Forelimb muscle (tissue), 1 donor: Measurements from ENCODE around the gene DDX41. TPM values are rescaled to one million over a fixed set of nuclear protein-coding genes. Genes with fewer than 3 reads are reported as not detected.
"Not testable (repeated sequence)": the region's sequence is repeated elsewhere in the genome, so short reads cannot be mapped to it uniquely, and the experiment has no call there.

ENCODE experiments used
- DNase-seq: peaks from one replicate; pipeline ENCODE4 v3.0.0-alpha.2; 2013; ENCODE audit warnings: low read depth
- polyA plus RNA-seq: library from polyadenylated mRNA; unstranded; fragments of 120-200 nt; gene quantifications from one replicate; pipeline ENCODE4 v1.2.1, GENCODE V29; 2013; ENCODE audit not compliant: insufficient read length

DDX41 gene
- polyA plus RNA-seq, 1 donor, result 46.9 TPM

DNA sequence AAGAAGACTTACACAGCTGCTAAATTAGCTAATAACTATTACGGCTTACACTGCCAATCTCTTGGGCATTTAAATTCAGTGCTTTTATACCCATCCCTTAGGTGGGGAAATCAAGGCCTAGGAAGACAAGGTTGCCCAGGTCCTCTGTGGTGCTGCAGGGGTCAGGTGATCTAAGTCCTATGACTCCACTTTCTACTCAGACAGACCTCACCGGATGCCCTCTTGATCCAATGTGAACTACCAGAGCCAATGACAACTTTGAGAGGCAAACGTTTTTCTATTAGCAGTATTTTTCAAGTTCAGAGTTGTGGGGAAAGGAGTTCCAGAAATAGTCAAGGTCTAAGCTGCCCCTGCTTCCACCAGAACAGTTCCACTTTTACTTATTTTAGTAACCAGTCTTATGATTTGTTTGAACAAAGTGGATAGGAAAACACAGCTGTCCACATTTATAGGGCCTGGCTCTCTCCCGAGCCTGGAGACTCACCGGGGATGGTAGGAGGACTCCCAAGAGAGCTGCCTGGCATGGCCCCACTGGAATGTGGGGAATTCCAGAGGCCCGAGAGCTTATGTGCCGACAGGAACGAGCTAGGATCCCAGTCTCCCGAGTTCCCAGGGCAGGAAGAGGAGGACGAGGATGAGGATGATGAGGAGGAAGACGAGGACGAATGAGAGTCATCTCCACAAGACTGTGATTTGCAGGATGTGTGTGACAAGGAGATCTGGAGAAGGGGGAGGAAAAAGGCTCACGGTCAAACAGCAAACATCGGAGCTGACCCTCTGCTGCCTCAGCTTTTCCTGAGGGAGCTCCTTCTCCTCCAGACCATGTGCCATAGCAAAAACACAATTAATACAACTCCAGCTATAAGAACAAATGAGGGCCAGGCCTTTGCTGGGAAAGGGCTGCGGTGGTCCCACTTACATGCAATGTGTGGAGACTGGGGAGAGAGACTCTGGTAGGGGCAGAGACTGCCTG lies 20.9 kb upstream of the DDX41 start:
- no peak for DNase-seq

DNA sequence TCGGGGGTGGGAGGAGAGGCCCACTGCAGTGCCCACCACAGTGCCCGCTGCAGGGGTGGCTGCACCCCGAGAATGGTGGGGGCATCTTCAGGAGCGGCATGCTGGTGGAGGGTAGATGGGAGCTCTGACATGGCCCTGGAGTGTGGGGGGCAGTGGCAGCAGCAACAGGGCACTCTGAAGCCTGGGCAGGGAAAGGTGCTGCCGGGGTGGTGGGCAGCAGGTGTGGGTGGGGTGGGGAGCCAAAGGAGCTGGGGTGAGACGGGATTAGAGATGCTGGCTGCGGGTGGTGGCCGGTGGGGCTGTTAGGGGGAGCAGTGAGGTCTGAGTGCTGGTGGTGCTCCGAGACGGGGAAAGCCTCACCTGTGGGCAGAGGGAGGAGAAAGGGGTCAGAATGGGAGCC lies 19.6 kb upstream of the DDX41 start:
- DNase-seq, result no peak

DNA sequence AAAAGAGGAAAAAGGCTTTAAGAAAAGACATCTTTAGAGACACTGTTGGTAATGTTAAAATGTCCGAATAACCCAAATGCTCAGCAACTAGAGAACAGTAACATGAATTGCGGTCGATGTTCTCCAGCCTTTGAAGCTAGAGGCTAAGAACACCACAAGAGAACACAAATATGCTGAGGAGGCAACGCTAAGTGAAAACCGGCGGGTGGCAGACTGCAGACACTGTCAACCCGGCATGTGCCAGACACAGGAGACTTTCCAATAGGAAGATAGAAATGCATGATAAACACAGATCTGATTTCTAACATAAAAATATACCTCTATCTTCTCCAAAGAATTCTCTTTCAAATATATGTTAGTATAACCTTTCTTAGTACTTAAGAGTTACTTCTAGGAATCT lies 18.4 kb upstream of the DDX41 start:
- DNase-seq, result no peak

DNA sequence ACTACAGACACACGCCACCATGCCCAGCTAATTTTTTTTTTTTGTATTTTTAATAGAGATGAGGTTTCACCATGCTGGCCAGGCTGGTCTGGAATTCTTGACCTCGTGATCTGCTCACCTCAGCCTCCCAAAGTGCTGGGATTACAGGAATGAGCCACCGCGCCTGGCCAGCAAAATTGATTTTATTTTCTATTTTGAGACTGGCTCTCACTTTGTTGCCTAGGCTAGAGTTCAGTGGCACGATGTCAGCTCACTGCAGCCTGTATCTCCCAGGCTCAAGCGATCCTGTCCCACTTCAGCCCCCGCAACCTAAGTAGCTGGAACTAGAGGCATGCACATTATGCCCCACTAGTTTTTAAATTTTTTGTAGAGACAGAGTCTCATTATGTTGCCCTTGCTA lies 17.7 kb upstream of the DDX41 start:
- not testable (repeated sequence) for DNase-seq

DNA sequence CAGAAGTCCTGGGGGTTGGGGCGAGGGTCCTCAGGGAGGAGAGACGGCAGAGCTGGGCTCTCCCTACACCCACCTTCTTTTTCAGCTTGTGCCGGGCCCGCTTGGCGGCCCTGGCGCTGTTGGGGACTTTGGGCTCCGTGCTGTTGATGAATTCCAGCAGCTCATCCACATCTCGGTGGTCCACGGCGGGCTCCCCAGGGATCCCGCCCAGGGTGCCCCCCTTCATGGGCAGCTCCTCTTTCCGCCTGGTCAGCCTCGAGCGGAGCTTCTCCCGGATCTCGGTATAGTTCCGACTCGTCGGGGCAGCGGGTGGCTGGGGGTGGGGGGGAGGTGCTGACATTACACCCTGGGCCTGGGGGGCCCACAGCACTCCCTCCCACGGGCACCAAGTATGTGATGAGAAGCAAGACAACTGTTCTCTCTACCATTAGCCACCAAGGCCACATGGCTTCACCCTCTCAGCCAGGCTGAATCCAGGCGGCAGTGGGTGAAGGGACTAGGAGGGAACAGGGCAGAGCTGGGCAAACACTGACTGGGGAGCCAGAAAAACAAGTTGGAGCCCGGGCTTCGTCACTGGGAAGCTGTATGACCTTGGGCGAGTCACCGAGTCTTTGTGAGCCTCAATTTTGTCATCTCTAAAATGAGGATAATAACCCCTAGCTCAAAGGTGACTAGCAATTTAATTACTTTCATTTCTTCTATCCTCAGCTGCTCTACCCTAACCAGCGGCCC lies 14.6 kb upstream of the DDX41 start:
- DNase-seq, result no peak

DNA sequence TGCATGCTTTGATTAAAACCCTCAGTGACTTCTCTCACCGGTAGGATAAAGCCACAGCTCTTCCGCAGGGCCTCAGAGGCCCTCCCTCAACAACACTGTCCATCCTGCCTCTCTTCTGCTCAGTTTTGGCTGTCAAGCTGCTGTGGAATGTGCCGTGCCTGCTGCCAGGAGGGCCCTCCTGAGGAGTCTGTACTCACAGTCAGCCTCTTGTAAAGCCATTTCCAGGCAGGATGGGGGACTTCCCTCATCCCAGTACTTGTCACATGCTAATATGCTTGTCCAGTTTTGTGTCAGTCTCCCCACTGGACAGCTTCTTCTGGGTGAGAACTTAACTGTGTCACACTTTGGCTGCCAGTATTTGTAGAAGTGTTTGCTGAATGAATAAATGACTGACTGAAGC lies 13.9 kb upstream of the DDX41 start:
- no peak for DNase-seq

DNA sequence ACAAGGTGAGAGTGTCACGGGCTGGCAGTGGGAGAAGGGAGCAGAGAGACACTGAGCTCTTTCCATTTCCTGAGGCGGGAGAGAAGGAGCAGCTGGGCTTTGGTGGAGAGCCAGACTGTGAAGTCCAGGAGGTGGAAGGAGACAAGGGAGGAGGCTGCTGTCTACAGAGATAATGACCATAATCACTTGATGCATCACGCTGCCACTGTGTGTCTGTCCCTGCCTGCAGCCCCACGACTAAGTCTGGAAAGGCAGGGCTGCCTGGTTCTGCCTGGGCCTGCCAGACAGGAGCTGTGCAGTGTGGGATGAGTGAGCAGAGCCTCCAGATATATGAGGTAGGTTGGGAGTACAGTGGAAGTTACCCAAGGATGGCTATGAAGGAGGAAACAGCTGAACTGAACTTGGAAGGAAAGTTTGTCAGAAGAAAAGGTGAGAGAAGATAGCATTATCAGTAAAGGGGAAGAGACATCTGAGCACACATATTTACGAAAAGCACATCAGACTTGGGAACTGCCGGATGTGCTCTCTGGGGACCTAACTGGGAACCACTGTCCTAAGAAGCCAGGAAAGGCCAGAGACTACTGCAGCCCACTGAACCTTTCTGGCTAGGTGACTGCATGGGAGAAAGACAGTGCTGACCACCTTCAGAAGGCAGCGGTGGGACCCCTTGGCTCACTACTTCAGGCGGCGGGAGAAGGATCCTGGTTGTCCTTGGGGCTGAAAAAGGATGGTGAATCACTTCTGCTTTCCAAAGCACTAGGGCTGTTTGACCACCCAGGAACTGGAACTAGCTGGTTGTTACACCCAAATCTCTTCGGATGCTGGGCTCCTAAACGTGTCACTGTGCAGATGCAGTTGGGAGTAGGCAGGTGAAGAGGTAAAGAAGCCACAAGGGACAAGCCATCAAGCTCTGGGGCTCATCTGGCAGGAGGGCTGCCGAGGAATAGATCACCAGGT lies 12.8 kb upstream of the DDX41 start:
- DNase-seq, result no peak

DNA sequence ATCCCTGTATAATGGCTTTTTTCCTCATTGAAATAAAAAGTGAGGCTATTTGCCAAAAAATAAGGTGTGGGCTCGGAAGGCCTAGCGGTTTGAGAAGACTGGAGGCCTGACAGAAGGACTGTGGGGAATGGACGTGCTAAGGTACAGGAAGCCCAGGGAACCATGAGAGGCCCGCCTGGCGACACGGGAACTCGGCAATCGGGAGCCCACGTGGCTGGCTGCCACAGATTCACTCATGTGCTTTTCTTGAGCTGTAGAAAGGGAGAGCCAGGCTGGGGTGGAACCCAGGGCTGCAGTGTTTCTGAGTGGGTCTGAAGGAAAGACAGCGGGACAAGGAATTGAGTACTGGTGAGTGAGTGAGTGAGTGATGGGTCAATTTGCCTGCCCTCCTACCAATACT lies 11.9 kb upstream of the DDX41 start:
- DNase-seq, result no peak

DNA sequence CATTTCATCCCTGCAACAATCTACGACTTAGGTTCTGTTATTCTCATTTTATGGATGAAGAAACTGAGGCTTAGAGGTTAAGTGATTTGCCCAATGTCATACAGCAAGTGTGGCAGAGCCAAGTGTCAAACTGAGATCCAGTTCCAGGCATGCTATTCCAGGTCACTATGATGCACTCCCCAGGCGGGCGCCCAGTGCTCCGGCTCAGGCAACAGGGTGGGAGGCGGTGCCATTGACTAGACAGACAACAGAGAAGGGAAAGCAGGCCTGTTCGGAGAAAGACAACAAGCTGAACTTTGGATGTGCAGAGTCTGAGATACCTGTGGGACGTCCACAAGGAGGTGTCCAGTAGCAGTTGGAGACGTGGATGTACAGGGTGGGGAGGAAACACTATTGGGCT lies 10.8 kb upstream of the DDX41 start:
- no peak for DNase-seq

DNA sequence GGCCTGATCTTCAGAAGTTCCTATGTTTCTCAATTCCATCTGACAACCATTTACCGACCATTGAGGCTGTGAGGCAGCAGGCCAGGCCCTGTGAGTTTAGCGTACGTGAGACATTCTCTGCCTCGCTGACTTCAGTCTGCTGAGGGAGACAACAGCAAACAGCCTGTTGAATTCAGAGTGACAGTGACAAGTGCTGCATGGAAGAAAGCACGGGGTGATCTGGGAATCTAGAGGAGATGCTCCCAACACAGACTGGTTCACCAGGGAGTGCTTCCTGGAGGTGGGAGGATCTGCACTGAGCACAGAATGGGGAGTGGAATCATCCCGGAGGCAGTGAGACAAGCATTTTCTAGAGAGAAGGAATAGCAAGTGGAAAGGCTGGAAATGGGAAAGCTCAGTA lies 10.0 kb upstream of the DDX41 start:
- no peak for DNase-seq

DNA sequence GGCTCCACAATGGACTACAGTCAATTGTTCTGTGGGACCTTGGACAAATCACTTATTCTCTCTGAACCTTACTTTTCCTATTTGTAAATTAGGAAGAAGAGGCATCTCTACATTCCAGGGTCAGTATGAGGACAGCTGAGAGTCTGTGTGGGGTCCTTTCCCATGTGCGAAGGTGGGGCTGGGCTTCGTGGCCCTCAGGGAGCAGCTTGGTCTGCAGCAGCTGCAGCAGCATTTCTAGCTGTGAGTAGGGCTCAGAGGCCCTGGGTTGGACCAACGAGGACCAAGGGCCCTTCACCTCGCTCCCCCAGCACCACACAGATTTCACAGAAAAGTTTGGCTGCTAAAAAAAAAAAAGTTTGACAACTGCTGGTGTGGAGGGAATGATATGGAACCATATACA lies 9.4 kb upstream of the DDX41 start:
- DNase-seq, result no peak

DNA sequence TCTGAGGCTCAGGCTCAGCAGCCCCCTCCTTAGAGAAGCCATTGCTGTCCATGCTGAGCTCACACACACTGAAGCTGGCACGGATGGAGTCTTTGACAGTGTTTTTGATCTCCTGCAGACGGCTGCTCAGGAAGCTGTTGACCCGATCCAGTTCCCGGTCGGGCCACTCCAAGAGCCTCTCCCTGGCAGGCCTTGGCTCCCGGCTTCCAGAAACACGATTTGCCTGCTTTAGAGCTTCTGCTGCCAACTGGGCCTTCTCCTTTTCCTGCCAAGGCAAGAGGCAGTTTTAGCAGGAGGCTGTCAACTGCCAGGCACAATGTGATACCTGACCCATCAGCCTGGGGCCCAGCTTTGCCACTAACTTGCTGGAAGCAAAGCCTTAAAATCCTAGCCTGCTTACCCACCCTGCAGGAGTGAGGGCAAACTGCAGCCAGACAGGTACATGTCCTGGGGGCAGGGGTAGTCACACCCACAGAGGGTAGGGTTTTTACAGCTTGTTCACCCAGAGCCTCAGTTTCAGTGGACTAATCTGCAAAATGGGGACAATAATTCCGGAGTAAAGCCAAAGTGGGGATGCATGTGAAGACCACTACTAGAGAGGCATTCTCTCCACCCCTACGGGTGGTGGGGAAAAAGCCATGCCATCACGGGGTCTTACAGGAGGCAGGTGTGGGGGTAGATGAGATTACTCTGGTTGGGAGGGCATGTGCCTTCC lies 8.3 kb upstream of the DDX41 start:
- DNase-seq, result no peak

DNA sequence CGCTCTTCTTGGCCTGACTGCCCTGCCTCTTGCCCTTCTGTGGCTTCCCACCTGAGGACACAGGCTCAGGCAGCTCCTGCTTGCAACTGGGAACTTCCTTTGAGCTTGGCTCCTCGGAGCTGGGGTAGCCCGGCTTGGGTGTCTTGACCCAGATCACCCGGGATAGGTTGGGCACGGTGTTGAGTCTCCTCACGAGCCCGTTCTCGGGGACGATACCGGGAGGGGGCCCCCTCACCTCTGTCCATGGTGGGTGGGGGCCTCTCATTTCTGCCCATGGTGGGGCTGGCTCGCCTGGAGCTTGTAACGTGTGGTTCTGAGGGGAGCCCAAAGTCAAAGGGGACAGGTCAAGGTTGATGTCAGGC lies 7.8 kb upstream of the DDX41 start:
- no peak for DNase-seq

DNA sequence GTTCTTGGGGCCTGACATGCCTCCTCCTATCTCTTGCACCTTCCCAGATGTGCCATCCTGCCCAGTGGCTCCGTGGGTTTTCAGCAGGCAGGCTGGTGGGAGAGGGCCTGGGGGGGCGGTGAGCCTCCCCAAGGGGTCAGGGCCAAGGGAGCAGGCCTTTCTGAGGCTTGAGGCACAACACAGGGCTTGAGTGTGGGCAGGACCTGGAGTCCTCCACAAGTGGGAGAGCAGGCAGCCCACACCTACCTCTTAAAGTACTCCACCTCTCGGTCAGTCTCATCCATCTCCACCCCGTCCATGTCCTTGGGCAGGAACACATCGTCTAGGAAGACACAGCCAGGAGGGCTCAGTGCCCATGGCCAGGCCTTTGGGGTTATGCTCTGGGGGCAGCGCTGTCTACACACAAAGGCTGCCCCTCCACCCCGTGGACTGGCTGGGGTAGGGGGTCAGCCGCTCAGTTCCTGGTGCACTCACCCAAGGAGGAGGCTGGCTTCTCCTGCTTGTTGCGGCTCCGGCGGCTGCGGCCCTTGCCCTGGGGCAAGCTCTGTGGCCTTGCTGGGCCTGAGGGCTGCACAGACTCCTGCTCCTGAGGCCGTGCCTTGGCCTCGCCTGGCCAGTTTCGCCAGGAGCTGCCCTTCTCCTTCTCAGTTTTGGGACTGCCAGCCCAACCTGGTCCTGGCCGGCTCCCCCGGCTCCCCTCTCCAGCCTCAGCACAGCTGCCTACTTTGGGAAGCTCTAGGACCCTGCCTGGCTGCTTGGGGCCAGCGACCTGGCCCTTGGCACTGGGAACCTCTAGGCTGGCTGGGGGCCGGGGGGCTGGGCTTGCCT lies 7.2 kb upstream of the DDX41 start:
- no peak for DNase-seq

DNA sequence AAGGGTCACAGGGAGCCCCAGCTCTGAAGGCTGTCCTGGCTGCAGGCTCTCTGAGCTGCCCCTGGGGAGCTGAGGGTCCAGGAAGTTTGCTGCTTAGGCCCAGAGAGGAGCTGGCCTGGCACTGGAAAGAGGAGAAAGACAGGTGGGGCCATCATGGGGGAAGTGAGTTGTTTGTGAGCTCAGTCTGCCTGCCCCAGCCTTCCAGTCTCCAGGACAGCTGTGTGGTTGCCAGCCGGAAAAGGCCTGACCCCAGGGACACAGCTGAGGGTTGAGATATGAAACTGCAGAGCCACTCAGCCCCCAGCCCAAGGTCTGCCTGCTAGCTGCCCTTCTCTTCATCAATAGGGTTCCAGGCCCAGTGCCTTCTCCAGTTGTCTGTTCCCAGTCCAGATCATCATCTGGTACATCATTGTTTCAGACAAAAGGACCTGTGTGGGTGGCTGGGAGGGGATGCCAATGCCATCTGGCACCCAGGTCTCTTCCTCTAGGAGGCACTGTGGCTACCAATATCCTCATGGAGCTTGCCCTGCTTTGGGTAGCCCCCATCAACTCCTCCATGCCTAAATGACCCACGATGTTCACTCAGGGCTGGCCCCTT lies 4.3 kb upstream of the DDX41 start:
- DNase-seq, result no peak

DNA sequence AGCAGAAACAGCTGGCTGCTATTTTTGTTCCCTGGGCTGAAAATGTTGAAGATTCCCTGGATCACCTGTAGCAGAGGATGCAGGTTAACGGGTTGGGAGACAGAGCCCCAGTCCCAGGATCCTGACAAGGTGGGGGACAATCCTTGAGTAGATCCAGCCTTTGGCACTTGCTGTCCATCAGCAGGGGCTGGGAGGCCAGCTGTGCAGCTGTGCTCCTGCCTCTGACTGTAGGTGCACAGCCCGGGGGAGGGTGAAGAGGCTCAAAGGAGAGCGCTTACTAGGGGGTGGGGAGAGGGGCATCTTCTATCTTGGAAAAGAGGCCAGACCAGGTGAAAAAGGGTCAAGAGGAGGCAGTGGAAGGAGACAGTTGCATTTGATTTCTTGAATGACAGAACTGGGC lies 3.5 kb upstream of the DDX41 start:
- no peak for DNase-seq

DNA sequence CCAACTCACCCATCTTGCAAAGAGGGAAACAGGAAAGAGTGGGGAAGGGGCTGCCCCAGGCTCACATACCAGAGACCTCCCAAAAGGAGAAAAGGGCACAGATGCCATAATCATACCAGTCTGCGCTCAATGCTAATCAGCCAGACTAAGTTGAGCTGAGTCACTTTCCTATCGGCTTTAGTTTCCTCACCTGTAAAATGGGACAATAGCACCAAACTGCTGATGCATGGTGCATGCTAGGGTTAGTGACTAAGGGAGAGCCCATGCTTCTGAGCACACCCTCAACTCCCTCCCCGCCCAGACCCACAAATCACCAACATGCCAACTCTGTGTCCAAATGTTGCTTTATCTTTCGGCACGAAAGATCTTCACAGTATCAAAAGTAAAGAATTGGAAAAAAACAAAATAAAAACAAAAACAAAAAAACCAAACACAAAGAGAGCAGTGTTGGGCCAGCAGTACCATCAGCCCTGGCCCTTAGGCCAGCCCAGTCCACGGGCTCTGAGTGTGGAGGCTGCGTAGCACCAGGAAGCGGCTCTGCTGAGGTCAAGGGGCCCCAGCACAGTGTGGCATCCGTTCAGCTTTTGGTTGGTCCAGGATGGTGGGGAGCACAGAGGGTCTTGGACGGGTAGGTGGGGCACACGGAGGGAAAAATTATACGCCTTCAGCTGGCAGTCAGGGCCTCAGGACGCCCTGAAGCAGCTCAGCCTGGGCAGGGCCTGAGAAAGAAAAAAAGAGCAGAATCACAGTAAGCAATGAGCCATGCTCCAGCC lies 2.9 kb upstream of the DDX41 start:
- no peak for DNase-seq

DNA sequence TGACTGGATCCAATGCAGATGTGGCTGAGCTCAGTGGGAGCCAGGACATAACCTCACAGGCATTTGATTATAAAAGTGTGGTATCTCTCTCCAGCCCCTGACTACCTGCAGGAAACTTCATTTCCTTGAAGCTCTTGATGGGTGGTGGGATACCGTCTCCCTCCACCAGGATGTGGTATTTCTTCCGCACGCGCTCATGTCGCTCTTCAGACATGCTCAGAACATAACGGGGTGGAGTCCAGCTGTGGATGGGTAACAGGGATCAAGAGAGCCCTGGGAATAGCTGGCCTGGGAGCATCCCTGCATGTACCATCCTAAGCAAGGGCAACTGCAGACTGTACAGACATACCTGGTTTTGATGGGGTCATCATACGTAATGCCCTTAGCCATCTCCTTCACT lies 1.2 kb downstream of the DDX41 start:
- no peak for DNase-seq

DNA sequence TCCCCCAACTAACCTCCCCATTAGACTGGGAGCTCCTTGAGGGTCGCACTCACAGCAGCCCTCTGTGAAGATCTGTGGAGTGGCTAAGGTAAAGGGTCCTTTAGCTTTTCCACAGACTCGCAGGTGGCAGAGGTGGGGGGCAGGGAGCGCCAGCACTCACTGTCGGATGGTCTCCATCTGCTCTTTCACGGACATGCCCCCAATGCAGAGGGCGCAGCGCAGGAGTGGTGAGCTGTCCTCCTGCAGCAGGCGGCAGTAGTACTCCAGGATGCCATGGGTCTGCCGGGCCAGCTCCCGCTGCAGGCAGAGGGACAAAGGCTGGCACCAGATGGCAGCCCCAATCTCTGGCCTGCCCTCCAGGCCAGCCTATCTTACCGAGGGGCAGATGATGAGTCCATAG lies 2.2 kb downstream of the DDX41 start:
- DNase-seq, result no peak
